Muscle of back (tissue), 11 donors: ENCODE measurements around the gene OLA1. TPM values are rescaled to one million over a fixed set of nuclear protein-coding genes. Genes with fewer than 3 reads are reported as not detected.
A peak's percentile ranks its signal among the peaks of the same experiment; 100 is the strongest.

Experiments used
- DNase-seq, 3 donors: peaks; one replicate each; pipeline versions ENCODE4 v3.0.0 to v3.0.0-alpha.2; 2013
- polyA plus RNA-seq, 10 donors: library from polyadenylated mRNA; unstranded; fragments of 120-200 nt; gene quantifications; one replicate each; pipeline ENCODE4 v1.2.1, GENCODE V29; 2013; ENCODE audit not compliant: insufficient read length in 10 of 10

OLA1 gene
- polyA plus RNA-seq, 10 donors, result 179 to 312 (median 227) TPM

DNA sequence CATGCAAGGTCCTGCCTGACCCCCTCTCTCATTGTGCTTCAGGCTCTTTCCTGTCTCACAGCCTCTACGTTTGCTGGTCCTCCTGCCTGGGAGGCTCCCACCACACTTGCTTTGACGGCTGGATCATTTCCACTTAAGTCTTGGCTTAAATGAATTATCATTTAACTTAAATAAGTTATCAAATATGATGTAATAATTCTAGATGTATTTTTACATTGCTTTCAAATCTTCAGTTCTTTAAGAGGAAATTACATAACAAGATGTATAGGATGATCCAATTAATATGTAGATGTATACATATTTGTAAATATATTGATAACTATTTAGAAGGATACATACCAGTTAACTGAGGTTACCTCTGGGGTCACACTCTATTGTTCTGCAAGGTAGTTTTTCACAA is 180.5 kb downstream of the OLA1 start:
- DNase-seq, result no peak

- DNase-seq, result no peak
Measured at GRCh38 chr2:174066871-174067270, 181.5 kb downstream of the OLA1 start.

GRCh38 chr2:174063492-174064092 is 184.7 kb downstream of the OLA1 start:
- no peak for DNase-seq

GRCh38 chr2:174062934-174063333 is 185.4 kb downstream of the OLA1 start:
- no peak for DNase-seq

DNA sequence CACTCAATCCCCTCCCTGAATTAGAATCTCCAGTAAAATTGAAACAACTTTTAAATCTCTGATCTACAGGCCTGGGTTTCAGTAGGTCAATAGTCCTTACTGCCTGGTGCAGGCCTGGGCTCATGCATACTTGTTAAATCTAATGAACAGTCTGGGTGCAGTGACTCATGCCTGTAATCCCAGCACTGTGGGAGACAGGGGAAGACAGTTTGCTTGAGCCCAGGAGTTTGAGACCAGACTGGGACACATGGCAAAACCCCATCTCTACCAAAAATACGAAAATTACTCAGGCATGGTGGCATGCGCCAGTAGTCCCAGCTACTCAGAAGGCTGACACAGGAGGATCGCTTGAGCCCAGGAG is 188.5 kb downstream of the OLA1 start:
- no peak for DNase-seq

GRCh38 chr2:174059178-174059883 is 189.0 kb downstream of the OLA1 start:
- DNase-seq, result no peak

GRCh38 chr2:174058456-174058855 is 189.9 kb downstream of the OLA1 start:
- no peak for DNase-seq

DNA sequence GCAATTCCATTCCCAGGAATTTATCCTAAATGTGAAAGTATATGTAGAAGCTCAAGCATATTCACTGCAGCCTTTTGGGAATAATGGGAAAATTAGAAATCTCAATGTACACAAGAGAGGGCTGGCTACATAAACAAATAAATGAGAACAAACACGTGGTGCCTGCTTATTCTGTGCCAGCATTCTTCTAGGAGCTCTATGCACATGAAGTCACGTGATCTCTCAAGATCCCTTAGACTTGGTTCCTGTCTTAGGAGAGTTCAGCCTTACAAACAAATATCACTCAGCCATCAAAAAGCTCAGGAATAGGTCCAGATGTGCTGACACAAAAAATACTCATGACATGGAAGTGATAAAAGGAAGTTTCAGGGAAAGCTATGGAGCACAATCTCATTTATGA is 190.3 kb downstream of the OLA1 start:
- DNase-seq, result no peak

GRCh38 chr2:174054926-174055325 is 193.4 kb downstream of the OLA1 start:
- no peak for DNase-seq

GRCh38 chr2:174053355-174054151 is 194.8 kb downstream of the OLA1 start:
- DNase-seq, result peak in 1 of 3 donors; percentile 62

DNA sequence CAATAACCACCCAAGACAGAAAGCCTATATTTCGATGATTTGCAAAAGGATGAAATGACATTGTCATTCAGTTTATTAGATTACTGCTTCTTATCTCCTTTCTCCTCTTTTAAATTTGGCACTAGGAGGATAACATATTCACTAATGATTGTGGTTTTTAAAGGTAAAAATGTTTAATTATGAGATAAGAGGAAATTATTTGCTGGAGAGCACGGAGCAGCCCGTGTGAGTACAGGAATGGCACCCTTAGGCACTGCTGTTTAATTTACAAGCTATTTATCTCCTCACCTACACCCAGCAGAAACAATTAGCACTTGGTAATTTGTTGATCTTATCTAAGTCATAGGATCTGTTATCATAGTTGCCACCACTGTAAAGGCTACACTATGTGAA is 195.8 kb downstream of the OLA1 start:
- DNase-seq, result no peak

- peak in 2 of 3 donors; percentile 53 to 76 for DNase-seq
Measured at GRCh38 chr2:174051741-174052583, 196.4 kb downstream of the OLA1 start.

DNA sequence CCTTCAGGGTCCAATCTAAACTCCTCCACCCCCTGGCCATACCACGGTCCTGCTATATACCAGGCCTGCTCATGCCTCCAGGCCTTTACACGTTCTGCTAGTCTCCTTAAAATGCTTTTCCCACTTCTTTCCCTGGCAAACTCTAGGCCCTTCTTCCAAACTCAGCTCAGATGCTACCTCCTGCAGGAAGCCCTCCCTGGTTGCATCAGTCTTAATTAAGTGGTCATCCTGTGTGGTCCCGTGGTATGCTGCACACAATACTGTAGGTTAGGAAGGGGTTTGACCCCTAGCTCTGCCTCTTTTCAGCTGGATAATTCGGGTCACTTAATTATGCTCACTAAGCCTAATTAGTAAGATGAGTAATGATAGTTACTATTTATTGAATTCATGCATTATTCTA is 197.3 kb downstream of the OLA1 start:
- DNase-seq, result no peak

- DNase-seq, result no peak
Measured at GRCh38 chr2:174049895-174050294, 198.4 kb downstream of the OLA1 start.

GRCh38 chr2:174048243-174048642 is 200.1 kb downstream of the OLA1 start:
- DNase-seq, result no peak

DNA sequence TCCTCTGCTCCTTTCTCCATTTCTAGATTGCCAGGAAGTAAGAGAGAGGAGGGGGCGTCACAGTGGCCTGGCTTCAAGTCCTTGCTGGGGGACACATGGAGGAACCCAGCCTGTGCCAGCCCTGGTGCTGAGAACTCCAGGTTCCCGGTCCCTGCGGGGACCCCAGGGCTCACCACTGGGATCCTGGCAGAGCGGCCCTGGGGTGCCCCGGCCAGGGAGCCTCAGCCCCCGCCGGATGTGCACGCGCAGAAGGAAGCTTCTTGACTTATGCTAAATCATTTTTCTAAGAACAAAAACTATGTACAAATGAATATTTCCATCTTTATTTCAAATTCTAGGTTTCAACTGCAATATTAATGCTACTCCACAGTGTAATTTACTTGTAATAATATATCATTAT is 200.6 kb downstream of the OLA1 start:
- no peak for DNase-seq

GRCh38 chr2:174046172-174046571 is 202.2 kb downstream of the OLA1 start:
- DNase-seq, result no peak

DNA sequence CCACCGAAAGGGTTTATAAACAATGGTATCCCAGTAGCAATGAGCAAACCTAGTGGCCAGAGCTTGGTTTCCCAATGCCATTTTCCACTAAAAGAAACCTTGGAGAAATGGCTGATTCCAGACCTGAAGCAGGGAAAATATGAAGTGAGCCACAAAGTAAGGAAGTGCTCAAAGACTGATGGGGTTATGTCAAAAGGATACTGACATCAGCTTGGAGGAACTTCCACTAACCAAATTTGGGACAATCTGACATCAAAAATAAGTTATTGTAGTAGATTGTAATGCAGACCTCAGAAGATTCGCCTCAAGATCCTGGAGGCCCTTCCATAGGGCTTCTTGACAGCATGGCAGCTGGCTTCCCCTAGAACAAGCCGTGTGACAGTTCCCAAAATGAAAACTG is 203.8 kb downstream of the OLA1 start:
- no peak for DNase-seq

GRCh38 chr2:174040417-174040701 is 208.0 kb downstream of the OLA1 start:
- DNase-seq, result no peak

DNA sequence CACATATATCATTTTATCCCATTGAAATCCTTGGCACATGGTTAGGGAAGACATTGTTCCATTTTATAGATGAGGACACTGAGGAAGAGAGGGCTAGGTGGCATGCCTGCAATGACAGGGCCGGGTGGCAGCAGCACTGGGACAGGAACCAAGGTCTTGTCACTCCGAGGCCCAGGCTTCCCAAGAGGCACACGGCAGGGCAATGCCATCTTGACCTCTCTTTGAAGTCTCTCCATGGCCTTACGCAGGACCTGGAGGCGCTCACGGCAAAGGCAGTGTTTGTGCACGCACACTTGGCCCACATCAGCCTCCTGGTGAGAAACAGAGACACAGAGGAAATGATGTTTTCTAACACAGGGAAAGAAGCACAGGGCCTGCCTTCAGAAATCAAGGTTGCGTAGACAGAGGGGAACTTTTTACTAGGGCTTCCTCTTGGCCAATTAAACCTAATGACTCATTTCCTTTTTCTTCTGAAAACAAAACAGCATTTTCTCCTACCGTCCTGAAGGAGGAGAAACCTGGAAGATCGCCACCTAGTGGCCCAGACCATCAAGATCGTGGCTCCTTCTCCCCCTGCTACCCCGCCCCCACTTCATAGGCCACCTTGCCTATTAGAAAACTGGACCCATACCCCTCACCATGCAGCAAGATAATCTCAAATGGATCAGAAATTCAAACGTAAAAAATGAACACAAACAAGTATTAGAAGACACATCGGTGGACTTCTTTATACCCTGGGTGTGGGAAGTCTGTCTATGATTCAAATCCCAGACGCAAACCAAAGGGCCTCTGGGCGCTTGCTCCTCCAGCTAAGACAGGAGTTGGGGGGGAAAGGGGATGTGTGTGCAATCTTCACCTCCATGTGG is 208.5 kb downstream of the OLA1 start:
- DNase-seq, result peak; percentile 91 to 95 (median 94)

DNA sequence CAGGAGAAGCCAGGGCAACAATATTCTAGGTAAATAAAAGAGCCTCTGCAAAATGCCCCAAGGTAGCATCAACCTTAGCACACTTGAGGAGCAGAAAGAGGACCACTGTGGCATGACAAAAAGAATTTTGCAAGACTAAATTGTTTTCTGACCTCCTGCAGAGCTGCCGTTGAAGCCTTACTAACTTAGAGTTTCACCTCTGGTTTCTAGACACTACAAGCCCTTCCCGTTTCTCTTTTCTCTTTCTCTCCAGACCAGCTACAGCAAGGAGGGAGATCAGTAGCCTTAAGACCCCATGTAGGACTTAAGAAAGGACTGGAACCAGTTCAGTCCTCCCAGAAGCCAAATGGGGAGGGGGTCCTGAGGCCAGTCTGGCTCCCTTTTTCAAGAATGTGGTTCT is 209.9 kb downstream of the OLA1 start:
- no peak for DNase-seq
